Measurements from ENCODE around the gene KAT6B.
"Not testable (repeated sequence)": the region's sequence is repeated elsewhere in the genome, so short reads cannot be mapped to it uniquely, and the experiment has no call there.

The KAT6B gene

GRCh38 chr10:74863551-74863950 lies 37.2 kb downstream of the KAT6B start:
- DNase-seq: no peak

GRCh38 chr10:74867351-74867750 lies 41.0 kb downstream of the KAT6B start:
- DNase-seq: no peak

GRCh38 chr10:74868392-74868977 lies 42.1 kb downstream of the KAT6B start:
- no peak for DNase-seq

GRCh38 chr10:74869635-74870034 lies 43.2 kb downstream of the KAT6B start:
- DNase-seq: no peak

GRCh38 chr10:74870191-74870590 lies 43.8 kb downstream of the KAT6B start:
- no peak for DNase-seq

GRCh38 chr10:74871595-74872382 lies 45.4 kb downstream of the KAT6B start:
- no peak for DNase-seq

GRCh38 chr10:74873803-74874454 lies 47.5 kb downstream of the KAT6B start:
- DNase-seq: no peak

GRCh38 chr10:74874649-74875048 lies 48.2 kb downstream of the KAT6B start:
- no peak for DNase-seq

GRCh38 chr10:74875068-74875467 lies 48.7 kb downstream of the KAT6B start:
- no peak for DNase-seq

GRCh38 chr10:74875966-74876365 lies 49.6 kb downstream of the KAT6B start:
- no peak for DNase-seq

GRCh38 chr10:74877054-74877453 lies 50.7 kb downstream of the KAT6B start:
- DNase-seq: not testable (repeated sequence)

GRCh38 chr10:74877898-74878297 lies 51.5 kb downstream of the KAT6B start:
- DNase-seq: no peak

- DNase-seq: no peak
These were observed 53.6 kb downstream of the KAT6B start for GRCh38 chr10:74880041-74880440.

GRCh38 chr10:74881253-74881884 lies 55.0 kb downstream of the KAT6B start:
- DNase-seq: no peak

GRCh38 chr10:74882427-74882826 lies 56.0 kb downstream of the KAT6B start:
- no peak for DNase-seq

GRCh38 chr10:74882831-74883230 lies 56.4 kb downstream of the KAT6B start:
- DNase-seq: no peak

- no peak for DNase-seq
These were observed 57.0 kb downstream of the KAT6B start for GRCh38 chr10:74883428-74883827.

- no peak for DNase-seq
These were observed 61.3 kb downstream of the KAT6B start for GRCh38 chr10:74887614-74888284.

- no peak for DNase-seq
These were observed 62.7 kb downstream of the KAT6B start for GRCh38 chr10:74888962-74889661.

GRCh38 chr10:74889662-74889998 lies 63.2 kb downstream of the KAT6B start:
- no peak for DNase-seq

GRCh38 chr10:74890460-74890859 lies 64.1 kb downstream of the KAT6B start:
- DNase-seq: no peak

- DNase-seq: no peak
These were observed 64.7 kb downstream of the KAT6B start for GRCh38 chr10:74891053-74891452.

GRCh38 chr10:74892839-74893238 lies 66.4 kb downstream of the KAT6B start:
- DNase-seq: no peak
